OCI-LY3 (cell line): ENCODE data around the gene WDR26.
"Not testable (repeated sequence)": the region's sequence is repeated elsewhere in the genome, so short reads cannot be mapped to it uniquely, and the experiment has no call there.

ENCODE experiments used
- H2AFZ ChIP-seq: fragments of 200-600, 300-600 bp; shearing (Covaris generic); 2 replicates; pipeline ENCODE4 v1.6.0; 2014; ENCODE audit warnings: antibody characterized with exemption, low read depth, low read length
- H3K27ac ChIP-seq: fragments of 200-600, 300-600 bp; sonication (generic); 2 replicates; pipeline ENCODE4 v1.5.1; 2014; ENCODE audit warnings: mild to moderate bottlenecking, low read length, moderate library complexity, mixed read lengths
- H3K27me3 ChIP-seq: fragments of 200-600, 300-600 bp; sonication (generic); 2 replicates; pipeline ENCODE4 v1.6.1; 2014; ENCODE audit warnings: low read depth, low read length, mixed read lengths
- H3K36me3 ChIP-seq: fragments of 200-600, 300-600 bp; sonication (generic); replicated peaks from 2 replicates; pipeline ENCODE3; 2014; ENCODE audit warnings: low read depth, low read length, mixed read lengths
- H3K4me1 ChIP-seq: fragments of 300-600, 200-600 bp; sonication (generic); 2 replicates; pipeline ENCODE4 v1.6.1; 2014; ENCODE audit warnings: low read length, mixed read lengths
- H3K4me2 ChIP-seq: fragments of 200-600, 300-600 bp; sonication (generic); 2 replicates; pipeline ENCODE4 v1.6.1; 2014; ENCODE audit warnings: low read length, mixed read lengths
- H3K4me3 ChIP-seq: fragments of 300-600, 200-600 bp; sonication (generic); 2 replicates; pipeline ENCODE4 v1.5.1; 2014; ENCODE audit warnings: antibody characterized with exemption, mild to moderate bottlenecking, low read length, moderate library complexity
- H3K79me2 ChIP-seq: fragments of 300-600, 200-600 bp; shearing (Covaris generic); 2 replicates; pipeline ENCODE4 v1.6.1; 2014; ENCODE audit warnings: mild to moderate bottlenecking, low read length, mixed read lengths
- H3K9ac ChIP-seq: fragments of 300-600, 200-600 bp; shearing (Covaris generic); 2 replicates; pipeline ENCODE4 v1.6.0; 2014; ENCODE audit warnings: mild to moderate bottlenecking, low read length, moderate library complexity
- H3K9me3 ChIP-seq: fragments of 200-600, 300-600 bp; shearing (Covaris generic); 2 replicates; pipeline ENCODE4 v1.6.1; 2014; ENCODE audit warnings: low read length, mixed read lengths; ENCODE audit not compliant: insufficient read depth
- H4K20me1 ChIP-seq: fragments of 200-600, 300-600 bp; sonication (generic); 2 replicates; pipeline ENCODE4 v1.6.1; 2016; ENCODE audit warnings: low read length, mixed read lengths; ENCODE audit not compliant: insufficient read depth
- CTCF ChIP-seq: fragments of 200-600, 300-600 bp; sonication (generic); IDR thresholded peaks from 2 replicates; pipeline ENCODE4 v1.5.1; 2014; ENCODE audit warnings: antibody characterized with exemption, low read length, low read depth
- EZH2phosphoT487 ChIP-seq: fragments of 200-600 bp; shearing (Covaris generic); IDR thresholded peaks from 2 replicates; pipeline ENCODE4 v1.6.1; 2018; ENCODE audit warnings: antibody characterized with exemption, mixed run types, low read depth

WDR26 gene

DNA sequence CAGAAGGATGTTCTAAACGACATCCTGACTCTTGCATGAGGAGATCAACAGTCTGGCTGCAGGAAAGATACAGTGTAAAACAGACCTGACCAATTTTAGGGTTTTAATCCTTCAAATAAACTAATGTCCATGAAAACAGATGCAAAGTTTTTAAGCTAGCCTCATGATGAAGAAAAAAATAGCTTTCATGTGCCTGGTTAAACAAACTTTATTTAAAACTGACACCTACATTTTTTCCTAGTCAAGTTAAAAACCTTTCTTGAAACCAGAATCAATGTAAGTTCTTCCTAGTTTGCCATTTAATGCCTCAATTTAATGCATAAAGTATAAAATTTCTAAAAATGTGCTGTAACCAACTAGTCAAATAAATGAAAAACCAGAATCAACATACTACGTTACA is 2.9 kb downstream of the WDR26 start:
- H3K36me3 ChIP-seq, result peaks cover 36% of the 10 kb centered on the region

GRCh38 chr1:224430511-224431113 is 4.0 kb downstream of the WDR26 start:
- H3K9me3 ChIP-seq, result no peaks in the 10 kb centered on the region
- H3K36me3 ChIP-seq, result peaks cover 41% of the 10 kb centered on the region
- H3K27me3 ChIP-seq, result no peaks in the 10 kb centered on the region
- H3K9ac ChIP-seq, result 0 out of 2 replicates have a peak overlapping the region, but pooled peaks have one; percentile 1
- H3K27ac ChIP-seq, result peak overlapping the region; percentile 57
- peak overlapping the region; percentile 38 for H3K4me3 ChIP-seq
- H2AFZ ChIP-seq, result no peak overlapping the region
- H3K79me2 ChIP-seq, result peaks cover 90% of the 10 kb centered on the region
- H3K4me2 ChIP-seq, result peak overlapping the region; percentile 59
- TF ChIP-seq EZH2phosphoT487, result no peak
- no peak for TF ChIP-seq CTCF
- H3K4me1 ChIP-seq, result peaks cover 33% of the 10 kb centered on the region
- H4K20me1 ChIP-seq, result peaks cover 36% of the 10 kb centered on the region

More for the DNA sequence above, 2.9 kb downstream of the WDR26 start:
- Histone ChIP-seq H3K27me3 (no peaks in the 10 kb centered on the region), H3K9me3 (no peaks in the 10 kb centered on the region), H3K4me1 (peaks cover 44% of the 10 kb centered on the region), H2AFZ (no peak overlapping the region), H3K79me2 (peaks cover 95% of the 10 kb centered on the region), H4K20me1 (peaks cover 36% of the 10 kb centered on the region), H3K27ac (peak overlapping the region; percentile 49; the same call in 1 of the 2 replicates), H3K4me3 (peak overlapping the region; percentile 79), H3K9ac (peak overlapping the region; percentile 81), H3K4me2 (peak overlapping the region; percentile 99)
- TF ChIP-seq CTCF, result no peak
- no peak for TF ChIP-seq EZH2phosphoT487

GRCh38 chr1:224429616-224430326 is 4.8 kb downstream of the WDR26 start:
- no peak overlapping the region for H3K4me3 ChIP-seq
- no peaks in the 10 kb centered on the region for H3K27me3 ChIP-seq
- H3K27ac ChIP-seq, result no peak overlapping the region
- H3K9ac ChIP-seq, result no peak overlapping the region
- H3K36me3 ChIP-seq, result peaks cover 46% of the 10 kb centered on the region
- H4K20me1 ChIP-seq, result peaks cover 36% of the 10 kb centered on the region
- no peaks in the 10 kb centered on the region for H3K9me3 ChIP-seq
- no peak for TF ChIP-seq CTCF
- TF ChIP-seq EZH2phosphoT487, result no peak
- no peak overlapping the region for H2AFZ ChIP-seq
- peak overlapping the region; percentile 59; the same call in 1 of the 2 replicates for H3K4me2 ChIP-seq
- H3K79me2 ChIP-seq, result peaks cover 83% of the 10 kb centered on the region
- H3K4me1 ChIP-seq, result peaks cover 32% of the 10 kb centered on the region

GRCh38 chr1:224428713-224429112 is 5.9 kb downstream of the WDR26 start:
- peaks cover 56% of the 10 kb centered on the region for H3K36me3 ChIP-seq
- not testable (repeated sequence) for H3K9me3 ChIP-seq, H3K27me3 ChIP-seq, H3K27ac ChIP-seq, H3K9ac ChIP-seq, H2AFZ ChIP-seq, H3K4me3 ChIP-seq, H3K4me2 ChIP-seq
- peaks cover 73% of the 10 kb centered on the region for H3K79me2 ChIP-seq
- H3K4me1 ChIP-seq, result peaks cover 32% of the 10 kb centered on the region
- H4K20me1 ChIP-seq, result peaks cover 36% of the 10 kb centered on the region
